Stimulated activated CD4-positive, alpha-beta T cell treated with anti-CD3 and anti-CD28 coated beads, Interleukin-4, amount 100 ng/mL, for 4 hours (primary cell): Measurements from ENCODE around the gene UBASH3B.
"Not testable (repeated sequence)": the region's sequence is repeated elsewhere in the genome, so short reads cannot be mapped to it uniquely, and the experiment has no call there.

Experiments used
- DNase-seq, 2 experiments: peaks; one replicate each; pipeline ENCODE4 v3.0.0-alpha.2; 2020

UBASH3B gene

GRCh38 chr11:122655527-122656072, at the start of gene UBASH3B:
Gene UBASH3B, plus strand, starts transcription at chr11:122655722. Its CDS starts 328 bp downstream, at chr11:122656050.
- DNase-seq = peak; percentile 54 to 63

- not testable (repeated sequence) for DNase-seq
Observed at GRCh38 chr11:122607162-122607561, 48.4 kb upstream of the UBASH3B start.

- DNase-seq = no peak
Observed at GRCh38 chr11:122612123-122612824, 43.2 kb upstream of the UBASH3B start.

GRCh38 chr11:122616718-122617117, 38.8 kb upstream of the UBASH3B start:
- DNase-seq = no peak

GRCh38 chr11:122617297-122617696, 38.2 kb upstream of the UBASH3B start:
- DNase-seq = no peak

- no peak for DNase-seq
Observed at GRCh38 chr11:122617926-122618325, 37.6 kb upstream of the UBASH3B start.

GRCh38 chr11:122618927-122619326, 36.6 kb upstream of the UBASH3B start:
- no peak for DNase-seq

GRCh38 chr11:122619757-122620156, 35.8 kb upstream of the UBASH3B start:
- DNase-seq = no peak

- not testable (repeated sequence) for DNase-seq
Observed at GRCh38 chr11:122625501-122625900, 30.0 kb upstream of the UBASH3B start.

GRCh38 chr11:122625976-122626665, 29.4 kb upstream of the UBASH3B start:
- DNase-seq = no peak

GRCh38 chr11:122627745-122628144, 27.8 kb upstream of the UBASH3B start:
- no peak for DNase-seq

- peak; percentile 57 to 60 for DNase-seq
Observed at GRCh38 chr11:122628810-122629555, 26.5 kb upstream of the UBASH3B start.

- DNase-seq = no peak
Observed at GRCh38 chr11:122632181-122632824, 23.2 kb upstream of the UBASH3B start.

- DNase-seq = no peak
Observed at GRCh38 chr11:122633219-122633829, 22.2 kb upstream of the UBASH3B start.

- DNase-seq = no peak
Observed at GRCh38 chr11:122634501-122634900, 21.0 kb upstream of the UBASH3B start.

- DNase-seq = no peak
Observed at GRCh38 chr11:122637541-122637940, 18.0 kb upstream of the UBASH3B start.

- no peak for DNase-seq
Observed at GRCh38 chr11:122642472-122642922, 13.0 kb upstream of the UBASH3B start.

- no peak for DNase-seq
Observed at GRCh38 chr11:122642971-122643370, 12.6 kb upstream of the UBASH3B start.

- no peak for DNase-seq
Observed at GRCh38 chr11:122645847-122646246, 9.7 kb upstream of the UBASH3B start.

- DNase-seq = no peak
Observed at GRCh38 chr11:122646549-122647340, 8.8 kb upstream of the UBASH3B start.

- no peak for DNase-seq
Observed at GRCh38 chr11:122647736-122648275, 7.7 kb upstream of the UBASH3B start.
